Measurements from ENCODE around the gene ATF7IP.
"Not testable (repeated sequence)": the region's sequence is repeated elsewhere in the genome, so short reads cannot be mapped to it uniquely, and the experiment has no call there.

ATF7IP gene

DNA sequence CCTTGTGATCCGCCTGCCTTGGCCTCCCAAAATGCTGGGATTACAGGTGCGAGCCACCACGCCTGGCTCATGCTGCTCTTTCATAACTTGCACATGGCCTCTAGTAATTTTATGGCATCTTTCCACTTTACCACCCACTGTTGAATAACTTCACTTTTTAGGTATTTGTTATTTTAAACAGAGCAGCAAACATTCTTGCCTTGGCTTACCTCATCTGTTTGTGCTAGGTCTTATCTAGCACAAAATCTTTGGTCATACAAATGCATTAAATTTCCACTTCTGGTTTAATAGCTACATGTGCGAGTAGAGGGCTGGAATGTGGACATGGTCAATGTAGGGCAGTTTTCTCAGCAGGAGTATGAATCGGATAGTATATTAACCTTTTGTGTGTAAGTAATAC is 38.8 kb upstream of the ATF7IP start:
- DNase-seq (ENCODE audit: low read depth): no peak
- TF ChIP-seq, protein P1, sequence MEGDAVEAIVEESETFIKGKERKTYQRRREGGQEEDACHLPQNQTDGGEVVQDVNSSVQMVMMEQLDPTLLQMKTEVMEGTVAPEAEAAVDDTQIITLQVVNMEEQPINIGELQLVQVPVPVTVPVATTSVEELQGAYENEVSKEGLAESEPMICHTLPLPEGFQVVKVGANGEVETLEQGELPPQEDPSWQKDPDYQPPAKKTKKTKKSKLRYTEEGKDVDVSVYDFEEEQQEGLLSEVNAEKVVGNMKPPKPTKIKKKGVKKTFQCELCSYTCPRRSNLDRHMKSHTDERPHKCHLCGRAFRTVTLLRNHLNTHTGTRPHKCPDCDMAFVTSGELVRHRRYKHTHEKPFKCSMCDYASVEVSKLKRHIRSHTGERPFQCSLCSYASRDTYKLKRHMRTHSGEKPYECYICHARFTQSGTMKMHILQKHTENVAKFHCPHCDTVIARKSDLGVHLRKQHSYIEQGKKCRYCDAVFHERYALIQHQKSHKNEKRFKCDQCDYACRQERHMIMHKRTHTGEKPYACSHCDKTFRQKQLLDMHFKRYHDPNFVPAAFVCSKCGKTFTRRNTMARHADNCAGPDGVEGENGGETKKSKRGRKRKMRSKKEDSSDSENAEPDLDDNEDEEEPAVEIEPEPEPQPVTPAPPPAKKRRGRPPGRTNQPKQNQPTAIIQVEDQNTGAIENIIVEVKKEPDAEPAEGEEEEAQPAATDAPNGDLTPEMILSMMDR (conservative IDR thresholded peaks at IDR 0.05; ENCODE audit: control insufficient read depth, insufficient read depth, low read depth, low read length): no peak
- no peak overlapping the region for H3K4me3 ChIP-seq (ENCODE audit: control insufficient read depth, low read depth, low read length)

DNA sequence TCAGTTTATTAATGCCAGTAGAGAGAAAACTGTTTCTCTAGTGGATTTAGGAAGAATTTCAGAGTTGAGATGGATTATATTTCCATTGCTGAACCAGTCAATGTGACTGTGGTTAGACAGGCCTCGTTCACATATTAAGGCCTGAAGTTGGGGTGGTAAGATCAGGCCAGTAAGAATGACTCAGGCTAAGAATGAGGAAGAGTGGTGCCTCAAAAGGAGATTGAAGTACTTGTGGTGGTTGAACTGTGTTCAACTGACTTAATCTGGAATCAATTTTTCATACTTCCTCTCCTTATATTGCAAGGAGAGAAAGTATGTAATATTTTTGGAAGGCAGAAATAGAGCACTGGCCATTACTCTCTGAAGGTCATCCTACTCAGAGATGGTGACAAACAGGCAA is 37.8 kb upstream of the ATF7IP start:
- TF ChIP-seq, protein P1 (conservative IDR thresholded peaks at IDR 0.05; ENCODE audit: control insufficient read depth, insufficient read depth, low read depth, low read length): no peak
- no peak overlapping the region for H3K4me3 ChIP-seq (ENCODE audit: control insufficient read depth, low read depth, low read length)
- peak; percentile 60 for DNase-seq (ENCODE audit: low read depth)

DNA sequence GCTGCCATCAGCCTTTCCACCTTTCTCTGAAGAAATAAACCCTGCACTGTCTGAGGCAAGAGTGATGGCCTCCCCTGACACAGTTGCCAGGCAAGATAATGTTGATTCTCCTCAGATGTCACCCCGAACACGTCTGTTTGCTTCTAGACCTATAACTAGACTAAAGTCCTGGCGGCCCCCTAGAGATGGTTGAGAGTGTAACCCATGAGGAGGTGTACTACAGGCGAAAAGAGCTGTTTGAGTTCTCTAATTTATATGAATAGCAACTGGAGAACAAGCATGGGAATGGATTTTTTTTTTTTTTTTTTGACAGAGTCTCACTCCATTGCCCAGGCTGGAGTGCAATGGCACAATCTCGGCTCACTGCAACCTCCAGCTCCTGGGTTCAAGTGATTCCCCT is 33.0 kb upstream of the ATF7IP start:
- TF ChIP-seq, protein P1 (conservative IDR thresholded peaks at IDR 0.05; ENCODE audit: control insufficient read depth, insufficient read depth, low read depth, low read length): no peak
- H3K4me3 ChIP-seq (ENCODE audit: control insufficient read depth, low read depth, low read length): no peak overlapping the region
- DNase-seq (ENCODE audit: low read depth): no peak

DNA sequence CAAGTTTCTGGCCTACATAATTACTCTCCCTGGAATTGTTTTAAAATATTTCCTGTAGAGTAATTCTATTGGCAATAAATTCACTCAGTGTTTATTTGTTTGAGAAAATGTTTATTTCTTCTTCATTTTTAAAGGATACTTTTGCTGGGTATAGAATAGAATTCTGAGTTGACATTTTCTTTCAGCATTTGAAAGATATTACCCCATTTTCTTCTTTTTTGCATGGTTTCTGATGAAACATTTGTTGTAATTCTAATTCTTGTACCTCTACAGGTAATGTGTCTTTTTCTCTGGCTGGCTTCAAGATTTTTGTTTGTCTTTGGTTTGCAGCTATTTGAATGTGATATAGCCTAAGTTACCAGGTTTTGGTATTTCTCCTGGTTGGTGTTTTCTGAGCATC is 25.1 kb upstream of the ATF7IP start:
- TF ChIP-seq, protein P1 (conservative IDR thresholded peaks at IDR 0.05; ENCODE audit: control insufficient read depth, insufficient read depth, low read depth, low read length): no peak
- no peak for DNase-seq (ENCODE audit: low read depth)
- no peak overlapping the region for H3K4me3 ChIP-seq (ENCODE audit: control insufficient read depth, low read depth, low read length)

DNA sequence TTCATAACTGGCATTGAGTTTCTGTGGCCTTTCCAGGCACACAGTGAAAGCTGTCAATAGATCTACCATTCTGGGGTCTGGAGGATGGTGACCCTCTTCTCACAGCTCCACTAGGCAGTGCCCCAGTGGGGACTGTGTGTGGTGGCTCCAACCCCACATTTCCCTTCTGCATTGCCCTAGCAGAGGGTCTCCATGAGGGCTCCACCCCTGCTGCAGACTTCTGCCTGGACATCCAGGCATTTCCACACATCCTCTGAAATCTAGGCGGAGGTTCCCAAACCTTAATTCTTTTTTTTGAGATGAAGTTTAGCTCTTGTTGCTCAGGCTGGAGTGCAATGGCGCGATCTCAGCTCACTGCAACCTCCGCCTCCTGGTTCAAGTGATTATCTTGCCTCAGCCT is 14.0 kb upstream of the ATF7IP start:
- DNase-seq (ENCODE audit: low read depth); H3K4me3 ChIP-seq (ENCODE audit: control insufficient read depth, low read depth, low read length): not testable (repeated sequence)

DNA sequence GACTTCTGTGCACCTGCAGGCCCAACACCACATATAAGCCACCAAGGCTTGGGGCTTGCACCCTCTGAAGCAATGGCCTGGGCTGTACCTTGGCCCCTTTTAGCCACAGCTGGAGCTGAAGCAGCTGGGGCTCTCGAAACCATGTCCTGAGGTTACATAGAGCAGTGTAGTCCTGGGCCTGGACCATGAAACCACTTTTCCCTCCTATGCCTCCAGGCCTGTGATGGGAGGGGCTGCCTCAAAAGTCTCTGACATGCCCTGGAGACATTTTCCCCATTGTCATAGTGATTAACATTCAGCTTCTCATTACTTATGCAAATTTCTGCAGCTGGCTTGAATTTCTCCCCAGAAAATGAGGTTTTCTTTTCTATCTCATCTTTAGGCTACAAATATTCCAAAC is 13.4 kb upstream of the ATF7IP start:
- H3K4me3 ChIP-seq (ENCODE audit: control insufficient read depth, low read depth, low read length); DNase-seq (ENCODE audit: low read depth): not testable (repeated sequence)

DNA sequence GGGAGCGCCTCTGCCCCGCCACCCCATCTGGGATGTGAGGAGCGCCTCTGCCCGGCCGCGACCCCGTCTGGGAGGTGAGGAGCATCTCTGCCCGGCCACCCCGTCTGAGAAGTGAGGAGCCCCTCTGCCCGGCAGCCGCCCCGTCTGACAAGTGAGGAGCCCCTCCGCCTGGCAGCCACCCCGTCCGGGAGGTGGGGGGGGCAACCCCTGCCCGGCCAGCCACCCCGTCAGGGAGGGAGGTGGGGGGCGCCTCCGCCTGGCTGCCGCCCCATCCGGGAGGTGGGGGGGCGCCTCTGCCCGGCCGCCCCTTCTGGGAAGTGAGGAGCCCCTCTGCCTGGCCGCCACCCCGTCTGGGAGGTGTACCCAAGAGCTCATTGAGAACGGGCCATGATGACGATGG is 10.8 kb upstream of the ATF7IP start:
- not testable (repeated sequence) for H3K4me3 ChIP-seq (ENCODE audit: control insufficient read depth, low read depth, low read length); DNase-seq (ENCODE audit: low read depth)

DNA sequence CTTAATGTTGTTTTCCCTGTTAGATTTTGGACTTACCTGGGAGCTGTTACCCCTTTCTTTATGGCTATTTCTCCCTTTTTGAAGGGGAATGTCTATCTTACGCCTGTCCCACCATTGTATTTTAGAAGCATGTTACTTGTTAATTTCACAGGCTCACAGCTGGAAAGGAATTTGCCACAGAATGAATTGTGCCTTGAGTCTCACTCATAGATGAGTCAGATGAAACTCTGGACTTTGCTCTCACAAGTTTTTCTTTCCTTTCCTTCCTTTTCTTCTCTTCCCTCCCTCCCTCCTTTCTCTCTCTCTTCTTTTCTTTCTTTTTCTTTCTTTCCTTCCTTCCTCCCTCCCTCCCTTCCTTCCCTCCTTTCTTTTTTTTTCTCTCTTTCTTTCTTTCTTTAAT is 9.3 kb upstream of the ATF7IP start:
- H3K4me3 ChIP-seq (ENCODE audit: control insufficient read depth, low read depth, low read length): no peak overlapping the region
- DNase-seq (ENCODE audit: low read depth): no peak
- TF ChIP-seq, protein P1 (conservative IDR thresholded peaks at IDR 0.05; ENCODE audit: control insufficient read depth, insufficient read depth, low read depth, low read length): no peak

DNA sequence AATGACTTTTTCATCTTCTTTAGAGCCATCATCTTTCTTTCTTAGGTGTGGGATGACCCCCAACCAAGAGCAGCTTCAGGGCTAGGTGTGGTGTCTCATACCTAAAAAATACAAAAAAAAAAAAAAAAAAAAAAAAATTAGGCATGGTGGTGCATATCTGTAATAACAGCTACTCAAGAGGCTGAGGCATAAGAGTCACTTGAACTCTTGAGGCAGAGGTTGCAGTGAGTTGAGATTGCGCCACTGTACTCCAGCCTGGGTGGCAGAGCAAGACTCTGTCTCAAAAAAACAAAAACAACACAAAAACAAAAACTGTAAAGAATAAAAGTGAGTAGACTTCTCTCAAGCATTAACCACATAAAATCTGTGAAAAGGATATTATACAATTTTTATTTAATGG is 8.0 kb upstream of the ATF7IP start:
- TF ChIP-seq, protein P1 (conservative IDR thresholded peaks at IDR 0.05; ENCODE audit: control insufficient read depth, insufficient read depth, low read depth, low read length): no peak
- no peak for DNase-seq (ENCODE audit: low read depth)
- no peak overlapping the region for H3K4me3 ChIP-seq (ENCODE audit: control insufficient read depth, low read depth, low read length)
